ENCODE data around the gene NUDT2. TPM values are rescaled to one million over a fixed set of nuclear protein-coding genes. Genes with fewer than 3 reads are reported as not detected.

The NUDT2 gene
- total RNA-seq, 6 experiments from 2014 or later = 29.0 to 35.2 (median 31.9) TPM

DNA sequence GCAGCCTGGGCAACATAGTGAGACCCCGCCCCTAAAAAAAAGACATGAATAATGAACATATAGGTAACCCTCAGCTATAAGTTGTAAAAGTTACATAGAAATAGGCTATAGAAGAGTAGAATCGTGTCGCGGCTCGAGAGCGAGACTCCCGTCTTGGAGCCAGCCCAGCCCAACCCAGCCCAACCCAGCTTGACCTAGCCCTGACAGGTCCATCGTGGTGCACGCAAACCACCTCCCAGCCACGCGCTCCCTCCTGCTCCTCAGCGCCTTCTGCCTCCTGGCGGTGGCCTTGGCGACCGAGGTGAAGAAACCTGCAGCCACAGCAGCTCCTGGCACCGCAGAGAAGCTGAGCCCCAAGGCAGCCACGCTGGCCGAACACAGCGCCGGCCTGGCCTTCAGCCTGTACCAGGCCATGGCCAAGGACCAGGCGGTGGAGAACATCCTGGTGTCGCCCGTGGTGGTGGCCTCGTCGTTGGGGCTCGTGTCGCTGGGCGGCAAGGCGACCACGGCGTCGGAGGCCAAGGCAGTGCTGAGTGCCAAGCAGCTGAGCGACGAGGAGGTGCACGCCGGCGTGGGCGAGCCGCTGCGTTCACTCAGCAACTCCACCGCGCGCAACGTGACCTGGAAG, 11.1 kb upstream of the NUDT2 start:
- TF ChIP-seq, protein P1, sequence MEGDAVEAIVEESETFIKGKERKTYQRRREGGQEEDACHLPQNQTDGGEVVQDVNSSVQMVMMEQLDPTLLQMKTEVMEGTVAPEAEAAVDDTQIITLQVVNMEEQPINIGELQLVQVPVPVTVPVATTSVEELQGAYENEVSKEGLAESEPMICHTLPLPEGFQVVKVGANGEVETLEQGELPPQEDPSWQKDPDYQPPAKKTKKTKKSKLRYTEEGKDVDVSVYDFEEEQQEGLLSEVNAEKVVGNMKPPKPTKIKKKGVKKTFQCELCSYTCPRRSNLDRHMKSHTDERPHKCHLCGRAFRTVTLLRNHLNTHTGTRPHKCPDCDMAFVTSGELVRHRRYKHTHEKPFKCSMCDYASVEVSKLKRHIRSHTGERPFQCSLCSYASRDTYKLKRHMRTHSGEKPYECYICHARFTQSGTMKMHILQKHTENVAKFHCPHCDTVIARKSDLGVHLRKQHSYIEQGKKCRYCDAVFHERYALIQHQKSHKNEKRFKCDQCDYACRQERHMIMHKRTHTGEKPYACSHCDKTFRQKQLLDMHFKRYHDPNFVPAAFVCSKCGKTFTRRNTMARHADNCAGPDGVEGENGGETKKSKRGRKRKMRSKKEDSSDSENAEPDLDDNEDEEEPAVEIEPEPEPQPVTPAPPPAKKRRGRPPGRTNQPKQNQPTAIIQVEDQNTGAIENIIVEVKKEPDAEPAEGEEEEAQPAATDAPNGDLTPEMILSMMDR (IDR thresholded peaks at IDR 0.05) = no peak
- no peak for DNase-seq
- Mint-ChIP-seq H3K4me1 (ENCODE audit: low read depth) (peaks cover 7% of the 10 kb centered on the region), H3K27me3 (ENCODE audit: insufficient read depth) (no peaks in the 10 kb centered on the region), H3K27ac (no peak overlapping the region), H3K9me3 (no peaks in the 10 kb centered on the region), H3K4me3 (no peak overlapping the region), H3K36me3 (ENCODE audit: low read depth) (no peaks in the 10 kb centered on the region)

- DNase-seq = no peak
- no peak overlapping the region for H3K27ac Mint-ChIP-seq
- peaks cover 30% of the 10 kb centered on the region for H3K4me1 Mint-ChIP-seq (ENCODE audit: low read depth)
- H3K36me3 Mint-ChIP-seq (ENCODE audit: low read depth) = no peaks in the 10 kb centered on the region
- no peak overlapping the region for H3K4me3 Mint-ChIP-seq
- no peaks in the 10 kb centered on the region for H3K9me3 Mint-ChIP-seq
- TF ChIP-seq, protein P1 (IDR thresholded peaks at IDR 0.05) = no peak
- H3K27me3 Mint-ChIP-seq (ENCODE audit: insufficient read depth) = no peaks in the 10 kb centered on the region; the same call in 1 of the 2 replicates
Observed at GRCh38 chr9:34321451-34321850, 7.9 kb upstream of the NUDT2 start.

- DNase-seq = no peak
- H3K9me3 Mint-ChIP-seq = no peaks in the 10 kb centered on the region
- H3K27ac Mint-ChIP-seq = no peak overlapping the region
Observed at GRCh38 chr9:34322899-34323591, 6.3 kb upstream of the NUDT2 start.

GRCh38 chr9:34326690-34327089, 2.7 kb upstream of the NUDT2 start:
- Mint-ChIP-seq H3K4me3 (peak overlapping the region; percentile 17; the same call in 1 of the 2 replicates), H3K27ac (peak overlapping the region; percentile 87)
- TF ChIP-seq, protein P1 (IDR thresholded peaks at IDR 0.05) = no peak

More at GRCh38 chr9:34322899-34323591, 6.3 kb upstream of the NUDT2 start:
- H3K36me3 Mint-ChIP-seq (ENCODE audit: low read depth) = no peaks in the 10 kb centered on the region
- no peaks in the 10 kb centered on the region; the same call in 1 of the 2 replicates for H3K27me3 Mint-ChIP-seq (ENCODE audit: insufficient read depth)
- TF ChIP-seq, protein P1 (IDR thresholded peaks at IDR 0.05) = no peak
- H3K4me3 Mint-ChIP-seq = no peak overlapping the region
- peaks cover 45% of the 10 kb centered on the region for H3K4me1 Mint-ChIP-seq (ENCODE audit: low read depth)

DNA sequence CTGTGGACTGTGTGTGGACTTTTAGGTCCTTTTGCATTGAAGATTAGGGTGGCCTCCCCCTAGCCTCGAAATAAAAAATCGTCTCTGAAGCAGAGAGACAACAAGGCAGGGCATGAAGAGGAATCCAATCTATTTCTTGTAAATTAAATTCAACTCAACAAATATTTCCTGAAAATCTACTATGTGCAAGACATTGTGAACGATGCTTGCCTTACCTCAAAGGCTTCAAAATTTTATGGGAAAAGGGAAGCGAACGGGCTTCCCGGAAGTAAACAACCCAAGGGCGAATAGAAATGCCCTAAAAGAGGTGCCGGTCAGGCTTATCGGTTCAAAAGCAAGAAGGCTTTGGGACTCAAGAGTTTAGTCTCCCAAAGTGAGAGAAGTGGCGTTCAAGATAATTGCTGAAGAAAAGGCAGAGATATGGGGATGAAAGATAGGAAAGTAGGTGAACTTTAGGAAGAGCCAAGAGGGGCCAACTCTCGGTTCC, 826 bp upstream of the NUDT2 start:
- no peak for DNase-seq
- H3K4me3 Mint-ChIP-seq = peak overlapping the region; percentile 99
- H3K27me3 Mint-ChIP-seq (ENCODE audit: insufficient read depth) = peaks cover 4% of the 10 kb centered on the region
- H3K4me1 Mint-ChIP-seq (ENCODE audit: low read depth) = peaks cover 68% of the 10 kb centered on the region
- H3K36me3 Mint-ChIP-seq (ENCODE audit: low read depth) = peaks cover 5% of the 10 kb centered on the region; the same call in 1 of the 2 replicates
- H3K27ac Mint-ChIP-seq = peak overlapping the region; percentile 99
- TF ChIP-seq, protein P1 (IDR thresholded peaks at IDR 0.05) = no peak
- H3K9me3 Mint-ChIP-seq = no peaks in the 10 kb centered on the region

More at GRCh38 chr9:34326690-34327089, 2.7 kb upstream of the NUDT2 start:
- Mint-ChIP-seq H3K27me3 (ENCODE audit: insufficient read depth) (peaks cover 4% of the 10 kb centered on the region), H3K4me1 (ENCODE audit: low read depth) (peaks cover 64% of the 10 kb centered on the region), H3K36me3 (ENCODE audit: low read depth) (peaks cover 5% of the 10 kb centered on the region; the same call in 1 of the 2 replicates), H3K9me3 (no peaks in the 10 kb centered on the region)
- DNase-seq = no peak
